Measurements from ENCODE around the gene KAT6B.
"Not testable (repeated sequence)": the region's sequence is repeated elsewhere in the genome, so short reads cannot be mapped to it uniquely, and the experiment has no call there.

The KAT6B gene

DNA sequence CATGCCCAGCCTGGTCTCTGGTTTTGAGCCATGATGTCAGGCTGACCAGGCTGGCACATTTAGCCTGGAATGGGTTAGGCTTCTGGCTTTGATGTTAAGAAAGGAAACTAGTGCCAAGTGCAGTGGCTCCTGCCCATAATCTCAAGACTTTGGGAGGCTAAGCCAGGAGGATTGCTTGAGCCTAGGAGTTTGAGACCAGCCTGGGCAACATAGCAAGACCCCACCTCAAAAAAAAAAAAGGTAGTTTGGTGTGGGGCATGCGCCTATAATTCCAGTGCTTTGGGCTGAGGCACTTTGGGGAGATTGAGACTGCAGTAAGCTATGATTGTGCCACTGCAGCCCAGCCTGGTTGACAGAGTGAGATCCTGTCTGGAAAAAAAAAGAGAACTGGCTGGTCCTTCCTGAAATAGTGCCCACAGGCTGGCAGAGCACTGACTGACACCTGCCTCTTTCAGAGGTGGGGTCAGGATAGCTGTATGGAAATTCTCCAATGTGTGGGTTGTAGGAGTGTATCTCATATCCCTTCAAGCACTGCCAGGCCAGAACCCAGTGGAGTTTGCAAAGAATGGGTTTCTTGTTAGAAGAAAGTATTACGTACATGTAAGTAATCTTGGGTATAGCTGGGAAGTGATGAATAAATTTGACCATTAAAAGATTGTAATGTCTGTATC lies 61.3 kb downstream of the KAT6B start:
- in situ Hi-C loops (cut with MboI; ENCODE audit: low sequenced_read_pairs), result no loop called here

DNA sequence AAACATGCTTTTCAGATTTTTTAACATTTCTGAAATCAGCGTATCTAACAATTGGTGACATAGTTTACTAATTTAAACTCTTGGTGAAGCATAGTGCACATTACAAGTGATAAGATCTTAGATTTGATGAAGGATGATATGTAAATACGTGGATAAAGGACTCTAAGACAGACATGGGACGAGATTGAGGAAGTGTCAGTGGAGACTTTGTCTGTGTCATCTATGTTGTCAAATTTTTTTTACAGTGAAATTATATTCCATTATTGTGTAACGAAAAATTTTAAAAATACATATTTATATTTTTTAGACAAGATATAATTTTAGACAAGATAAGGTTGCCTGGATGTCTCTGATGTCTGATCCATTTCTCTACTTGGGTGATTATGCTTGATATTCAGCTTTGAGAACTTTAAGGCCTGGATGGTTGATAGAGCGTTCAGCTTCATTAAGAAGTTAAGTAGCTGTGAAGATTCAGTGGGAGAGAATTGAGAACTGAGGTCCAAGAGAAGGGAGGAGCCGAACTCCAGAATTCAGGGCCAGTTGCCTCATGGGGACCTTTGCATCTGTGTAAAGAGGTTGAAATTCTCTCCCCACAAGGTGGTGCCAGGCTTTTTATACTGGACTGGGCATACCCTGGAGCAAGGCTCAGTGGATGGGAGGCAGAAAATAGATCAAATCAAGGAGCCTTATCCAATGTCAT lies 62.7 kb downstream of the KAT6B start:
- in situ Hi-C loops (cut with MboI; ENCODE audit: low sequenced_read_pairs), result no loop called here

DNA sequence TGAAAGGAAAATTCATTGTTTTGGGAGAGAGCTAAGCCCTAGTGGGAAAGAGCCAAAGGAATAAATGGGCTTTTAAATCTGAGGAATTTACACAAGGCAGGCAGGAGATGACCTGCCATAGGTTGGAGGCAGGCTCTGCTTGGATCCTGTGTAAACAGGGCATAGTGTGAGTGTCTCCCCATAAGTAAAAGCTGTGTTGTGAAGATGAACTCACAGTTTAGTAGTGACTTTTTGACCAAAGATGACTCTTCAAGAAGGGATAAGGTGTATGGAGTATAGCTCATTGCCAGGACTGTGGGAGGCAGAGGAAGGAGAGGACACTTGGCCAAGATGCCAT lies 63.2 kb downstream of the KAT6B start:
- in situ Hi-C loops (cut with MboI; ENCODE audit: low sequenced_read_pairs), result no loop called here

- in situ Hi-C loops (cut with MboI; ENCODE audit: low sequenced_read_pairs), result no loop called here
Observed at GRCh38 chr10:74890460-74890859, 64.1 kb downstream of the KAT6B start.

GRCh38 chr10:74891053-74891452 lies 64.7 kb downstream of the KAT6B start:
- in situ Hi-C loops (cut with MboI; ENCODE audit: low sequenced_read_pairs), result no loop called here

DNA sequence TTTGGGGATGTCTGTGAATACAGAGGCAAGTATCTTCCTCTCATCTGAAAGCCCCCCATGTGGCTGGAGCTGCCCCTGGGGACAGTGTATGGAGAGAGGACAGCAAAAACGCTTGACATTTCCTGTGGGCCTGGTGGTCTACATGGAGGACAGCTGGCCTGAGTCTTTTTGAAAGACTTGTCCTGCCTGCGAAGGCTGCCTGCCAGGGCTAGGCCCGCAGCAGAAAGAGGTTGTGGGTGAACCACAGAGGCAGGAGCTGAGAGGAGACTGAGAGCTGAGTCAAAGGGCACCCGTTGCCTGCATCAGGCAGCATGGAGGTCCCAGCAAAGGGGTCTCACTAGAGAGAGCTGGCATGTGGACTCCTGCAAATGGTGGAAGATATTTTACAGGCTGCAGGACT lies 66.4 kb downstream of the KAT6B start:
- in situ Hi-C loops (cut with MboI; ENCODE audit: low sequenced_read_pairs), result no loop called here

DNA sequence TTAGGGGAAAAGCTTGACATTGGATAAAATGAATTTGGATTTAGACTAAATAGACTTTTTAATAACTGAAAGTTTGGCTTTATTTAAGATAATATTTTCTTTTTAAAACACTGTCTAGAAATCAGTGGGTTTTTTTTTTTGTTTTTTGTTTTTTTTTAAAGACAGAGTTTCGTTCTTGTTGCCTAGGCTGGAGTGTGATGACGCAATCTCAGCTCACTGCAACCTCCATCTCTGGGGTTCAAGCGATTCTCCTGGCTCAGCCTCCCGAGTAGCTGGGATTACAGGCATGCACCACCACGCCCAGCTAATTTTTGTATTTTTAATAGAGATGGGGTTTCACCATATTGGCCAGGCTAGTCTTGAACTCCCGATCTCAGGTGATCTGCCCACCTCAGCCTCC lies 66.9 kb downstream of the KAT6B start:
- in situ Hi-C loops (cut with MboI; ENCODE audit: low sequenced_read_pairs), result not testable (repeated sequence)

- in situ Hi-C loops (cut with MboI; ENCODE audit: low sequenced_read_pairs), result no loop called here
Observed at GRCh38 chr10:74896788-74897527, 70.6 kb downstream of the KAT6B start.

GRCh38 chr10:74898201-74898976 lies 72.0 kb downstream of the KAT6B start:
- in situ Hi-C loops (cut with MboI; ENCODE audit: low sequenced_read_pairs), result no loop called here

DNA sequence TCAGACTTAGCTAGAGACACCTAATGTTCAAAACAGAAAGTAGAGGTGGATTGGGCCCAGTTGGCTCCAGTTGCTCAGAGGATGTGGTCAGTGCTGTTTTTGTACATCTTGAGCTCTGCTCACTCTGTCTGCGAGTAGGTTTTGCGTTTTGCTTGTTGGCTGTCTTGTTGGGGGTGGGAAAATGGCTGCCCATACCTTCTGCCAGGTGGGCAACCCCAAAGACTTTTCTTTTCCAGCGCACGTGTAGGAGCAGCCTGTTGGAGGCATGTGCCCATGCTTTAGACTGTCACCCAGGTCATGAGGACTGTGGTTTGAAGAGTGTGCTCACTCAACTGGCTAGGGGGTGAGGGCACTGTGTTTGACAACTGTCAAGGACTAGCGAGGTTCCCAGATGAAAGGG lies 73.9 kb downstream of the KAT6B start:
- in situ Hi-C loops (cut with MboI; ENCODE audit: low sequenced_read_pairs), result no loop called here

- in situ Hi-C loops (cut with MboI; ENCODE audit: low sequenced_read_pairs), result no loop called here
Observed at GRCh38 chr10:74901301-74901700, 74.9 kb downstream of the KAT6B start.

- in situ Hi-C loops (cut with MboI; ENCODE audit: low sequenced_read_pairs), result no loop called here
Observed at GRCh38 chr10:74901867-74902450, 75.6 kb downstream of the KAT6B start.

DNA sequence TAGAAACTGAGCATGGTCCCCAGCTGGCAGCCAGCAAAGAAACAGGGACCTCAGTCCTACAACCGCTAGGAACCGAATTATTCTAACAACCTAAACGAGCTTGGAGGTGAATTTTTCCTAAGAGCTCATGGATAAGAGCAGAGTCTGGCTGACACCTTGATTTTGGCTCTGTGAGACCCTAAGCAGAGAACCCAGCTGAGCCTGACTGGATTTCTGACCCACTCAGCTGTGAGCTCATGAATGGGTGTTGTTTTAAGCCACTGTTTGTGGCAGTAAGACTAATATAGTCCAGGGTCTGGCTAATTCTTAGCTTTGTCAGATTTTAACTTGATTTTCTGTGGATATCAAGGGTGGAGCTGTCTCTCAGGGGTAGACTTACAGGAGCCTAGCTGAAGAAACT lies 77.1 kb downstream of the KAT6B start:
- in situ Hi-C loops (cut with MboI; ENCODE audit: low sequenced_read_pairs), result no loop called here

GRCh38 chr10:74906611-74907198 lies 80.3 kb downstream of the KAT6B start:
- in situ Hi-C loops (cut with MboI; ENCODE audit: low sequenced_read_pairs), result no loop called here

DNA sequence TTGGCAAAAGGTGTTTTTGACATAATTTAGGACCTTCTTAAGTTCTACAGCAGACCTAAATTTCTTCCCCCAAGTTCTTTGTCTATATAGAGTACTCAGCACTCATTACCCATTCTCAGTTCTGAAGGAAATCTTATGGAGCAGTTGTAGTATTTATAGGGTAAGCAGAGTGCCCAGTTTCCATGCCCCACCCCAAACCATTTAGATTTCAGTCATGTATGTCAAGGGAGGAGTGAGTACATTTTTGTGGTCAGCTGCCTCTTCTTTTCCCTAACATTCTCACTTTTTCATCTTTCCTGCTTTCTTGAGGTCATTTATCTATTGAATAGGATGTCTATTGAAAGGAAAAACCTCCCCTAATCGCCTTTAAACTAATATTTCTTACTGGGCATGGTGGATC lies 83.3 kb downstream of the KAT6B start:
- in situ Hi-C loops (cut with MboI; ENCODE audit: low sequenced_read_pairs), result no loop called here

GRCh38 chr10:74910241-74910975 lies 84.0 kb downstream of the KAT6B start:
- in situ Hi-C loops (cut with MboI; ENCODE audit: low sequenced_read_pairs), result no loop called here

DNA sequence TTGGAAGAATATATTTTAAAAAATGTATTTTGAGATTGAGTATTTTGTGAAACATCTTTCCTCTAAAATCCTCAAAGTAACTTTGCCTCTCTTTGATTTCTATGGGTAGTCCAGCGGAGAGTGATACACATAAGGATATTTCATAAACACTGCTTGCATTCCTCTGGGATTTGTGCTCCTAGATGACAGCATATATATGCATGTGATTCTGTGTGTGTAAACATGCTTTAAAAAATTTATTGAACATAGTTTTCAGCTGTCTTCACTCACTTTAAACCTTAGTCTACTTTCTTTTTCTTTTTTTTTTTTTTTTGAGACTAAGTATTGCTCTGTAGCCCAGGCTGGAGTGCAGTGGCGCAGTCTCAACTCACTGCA lies 84.6 kb downstream of the KAT6B start:
- in situ Hi-C loops (cut with MboI; ENCODE audit: low sequenced_read_pairs), result no loop called here

DNA sequence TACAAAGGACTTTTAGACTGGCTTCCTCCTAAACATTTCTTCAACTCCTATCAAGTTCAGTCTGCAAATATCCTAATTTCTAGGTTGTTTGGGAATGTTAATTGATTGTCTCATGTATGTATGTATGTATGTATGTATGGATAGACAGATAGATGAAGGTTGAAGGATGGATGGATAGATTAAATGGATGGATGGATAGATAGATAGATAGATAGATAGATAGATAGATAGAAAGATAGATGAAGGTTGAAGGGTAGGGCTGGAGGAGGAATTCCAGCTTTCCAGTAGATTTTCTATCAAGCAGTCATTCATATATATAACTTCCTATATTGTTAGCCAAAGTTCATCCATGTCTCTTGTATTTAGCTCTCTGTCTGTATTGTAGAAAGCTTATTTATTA lies 85.8 kb downstream of the KAT6B start:
- in situ Hi-C loops (cut with MboI; ENCODE audit: low sequenced_read_pairs), result no loop called here

- in situ Hi-C loops (cut with MboI; ENCODE audit: low sequenced_read_pairs), result no loop called here
Observed at GRCh38 chr10:74912682-74913081, 86.3 kb downstream of the KAT6B start.

DNA sequence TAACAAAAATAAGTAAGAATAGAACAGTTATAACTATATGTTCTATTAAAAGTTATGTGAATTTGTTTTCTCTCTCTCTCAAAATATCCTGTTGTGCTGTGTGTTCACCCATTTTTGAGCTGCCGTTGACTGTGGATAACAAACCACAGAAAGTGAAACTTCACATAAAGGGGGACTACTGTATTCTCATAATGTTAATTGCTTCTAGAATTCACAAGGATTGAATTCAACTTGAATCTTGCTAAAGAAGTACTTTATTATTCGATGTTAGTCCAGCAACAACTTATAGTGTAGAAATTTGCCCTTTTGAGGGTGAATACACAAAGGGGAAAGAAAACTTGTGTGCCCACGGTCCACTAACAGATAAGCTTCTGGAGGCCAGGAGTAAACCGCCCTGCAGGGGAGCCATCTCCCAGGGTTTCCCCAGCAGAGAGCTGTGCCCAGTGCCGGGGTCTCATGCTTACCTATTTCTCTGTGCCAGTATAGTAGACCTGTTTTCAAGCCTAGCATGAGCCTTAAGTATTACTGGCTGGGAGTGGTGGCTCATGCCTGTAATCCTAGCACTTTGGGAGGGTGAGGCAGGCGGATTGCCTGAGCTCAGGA lies 87.1 kb downstream of the KAT6B start:
- in situ Hi-C loops (cut with MboI; ENCODE audit: low sequenced_read_pairs), result no loop called here
